Measurements from ENCODE around the gene MMP26.
A peak's percentile ranks its signal among the peaks of the same experiment; 100 is the strongest.
"Not testable (repeated sequence)": the region's sequence is repeated elsewhere in the genome, so short reads cannot be mapped to it uniquely, and the experiment has no call there.

The MMP26 gene

DNA sequence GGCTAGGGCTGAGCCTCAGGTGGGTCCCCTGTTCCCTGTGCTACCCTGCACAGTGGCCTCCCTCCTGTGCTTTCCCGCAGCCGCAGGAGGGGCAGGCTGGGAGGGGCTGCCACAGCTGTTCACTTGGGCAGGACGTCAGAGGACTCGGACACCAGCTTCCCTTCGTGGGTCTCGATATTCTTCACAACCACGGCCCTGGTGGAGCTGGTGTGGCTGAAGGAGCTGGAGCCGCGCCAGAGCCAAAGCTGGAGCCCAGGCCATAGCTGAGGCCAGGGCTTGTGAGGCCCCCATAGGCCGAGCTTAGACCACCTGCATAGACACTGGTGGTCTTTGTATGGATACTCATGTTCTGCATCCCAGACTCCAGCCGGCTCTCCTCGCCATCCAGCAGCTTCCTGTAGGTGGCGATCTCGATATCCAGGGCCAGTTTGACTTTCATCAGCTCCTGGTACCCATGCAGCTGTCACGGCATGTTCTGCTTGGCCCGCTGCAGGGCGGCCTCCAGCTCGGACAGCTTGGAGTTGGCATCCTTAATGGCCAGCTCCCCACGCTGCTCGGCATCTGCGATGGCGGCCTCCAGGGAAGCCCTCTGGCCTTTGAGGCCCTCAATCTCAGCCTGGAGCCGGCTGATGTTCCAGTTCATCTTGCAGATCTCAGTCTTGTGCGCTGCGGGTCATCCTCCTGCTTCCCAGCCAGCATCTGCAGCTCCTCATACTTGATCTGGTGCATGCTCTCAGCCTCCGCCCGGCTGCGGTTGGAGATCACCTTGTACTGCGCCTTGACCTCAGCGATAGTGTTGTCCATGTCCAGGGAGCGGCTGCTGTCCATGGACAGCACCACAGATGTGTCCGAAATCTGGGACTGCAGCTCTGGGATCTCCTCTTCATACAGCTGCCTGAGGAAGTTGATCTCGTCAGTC, 18.3 kb downstream of the MMP26 start:
- peak; percentile 33 for FAIRE-seq
- not testable (repeated sequence) for DNase-seq (ENCODE audit: insufficient read length, low spot score)

DNA sequence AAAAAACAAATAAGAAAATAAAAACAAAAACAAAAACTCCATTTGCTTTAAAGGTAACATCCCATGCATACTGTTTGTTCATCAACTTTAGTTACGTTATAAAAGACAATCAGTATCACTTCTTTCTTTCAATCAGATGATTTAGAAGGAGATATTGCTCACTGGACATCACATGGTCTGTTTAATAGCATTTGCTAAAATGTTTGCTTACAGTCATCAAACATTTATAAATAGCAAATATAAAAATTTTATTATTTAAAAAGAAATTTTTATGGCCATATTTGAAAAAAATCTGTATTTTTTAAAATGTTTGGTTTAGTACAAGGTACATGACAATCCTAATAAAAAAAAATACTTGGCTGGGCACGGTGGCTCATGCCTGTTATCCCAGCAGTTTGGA, 22.6 kb downstream of the MMP26 start:
- DNase-seq (ENCODE audit: insufficient read length, low spot score), result no peak
- FAIRE-seq, result no peak

DNA sequence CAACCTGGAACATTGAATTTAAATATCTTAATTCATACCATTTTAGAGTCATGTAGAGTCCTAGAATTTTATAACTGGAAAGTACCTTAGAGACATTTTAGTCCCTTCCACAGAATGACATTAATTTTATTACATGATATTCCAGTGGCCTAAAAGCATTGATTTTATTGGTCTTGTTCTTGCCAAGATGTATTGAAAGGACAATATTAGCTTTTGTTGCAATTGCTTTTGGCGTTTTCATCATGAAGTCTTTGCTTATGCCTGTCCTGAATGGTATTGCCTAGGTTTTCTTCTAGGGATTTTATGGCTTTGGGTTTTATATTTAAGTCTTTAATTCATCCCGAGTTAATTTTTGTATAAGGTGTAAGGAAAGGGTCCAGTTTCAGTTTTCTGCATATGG, 36.2 kb downstream of the MMP26 start:
- no peak for FAIRE-seq
- no peak for DNase-seq (ENCODE audit: insufficient read length, low spot score)

DNA sequence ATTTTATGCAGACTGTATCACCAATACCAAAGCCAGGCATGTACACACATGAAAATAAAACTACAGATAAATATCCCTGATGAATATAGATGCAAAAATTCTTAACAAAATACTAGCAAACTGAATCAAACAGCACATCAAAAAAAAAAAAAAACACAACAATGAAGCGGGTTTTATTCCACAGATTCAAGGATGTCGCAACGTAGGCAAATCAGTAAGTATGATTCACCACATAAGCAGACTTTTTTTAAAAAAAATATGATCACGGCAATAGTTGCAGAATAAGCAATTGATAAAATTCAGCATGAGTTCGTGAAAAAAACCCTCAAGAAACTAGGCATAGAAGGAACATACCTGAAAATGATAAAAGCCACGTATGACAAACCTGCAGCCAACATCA, 43.9 kb downstream of the MMP26 start:
- FAIRE-seq (no peak), DNase-seq (ENCODE audit: insufficient read length, low spot score) (no peak)

DNA sequence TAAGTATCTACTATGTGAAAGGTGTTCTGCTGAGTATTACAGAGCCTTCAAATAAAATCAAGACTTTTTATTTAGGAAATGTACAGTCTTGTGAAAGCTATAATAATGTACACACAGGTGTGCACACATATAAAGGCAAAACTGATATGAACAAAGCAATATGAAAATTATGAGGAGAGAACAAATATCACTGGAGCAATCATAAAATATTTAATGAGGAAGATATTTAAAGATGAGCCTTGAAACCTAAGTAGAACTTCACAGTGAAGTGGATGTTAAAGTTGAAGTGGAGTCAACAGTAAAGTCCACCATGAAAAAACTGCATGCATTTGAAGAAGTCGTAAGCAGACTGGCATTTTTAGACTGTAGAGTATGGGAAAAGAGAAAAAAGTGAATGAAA, 46.6 kb downstream of the MMP26 start:
- DNase-seq (ENCODE audit: insufficient read length, low spot score), result no peak
- FAIRE-seq, result no peak
